ENCODE measurements around the gene GAS6. TPM values are rescaled to one million over a fixed set of nuclear protein-coding genes. Genes with fewer than 3 reads are reported as not detected.

Gene GAS6
- total RNA-seq, 1 donor from 2014 or later = 197 TPM

- Histone ChIP-seq H3K4me3 (no peak overlapping the region), H3K4me1 (peaks cover 24% of the 10 kb centered on the region), H3K27me3 (no peaks in the 10 kb centered on the region), H3K27ac (no peak overlapping the region), H3K9me3 (no peaks in the 10 kb centered on the region), H3K36me3 (no peaks in the 10 kb centered on the region)
- intact Hi-C loops (cut with DNase I) = no loop called here
- no peak for TF ChIP-seq CTCF (IDR thresholded peaks at IDR 0.05)
- no peak for DNase-seq
- no peak for ATAC-seq
Observed at GRCh38 chr13:113879017-113879416, 15.1 kb upstream of the GAS6 start.

GRCh38 chr13:113877149-113877990 lies 13.5 kb upstream of the GAS6 start:
- peaks cover 20% of the 10 kb centered on the region for H3K4me1 ChIP-seq
- ATAC-seq (no peak), DNase-seq (no peak)
- intact Hi-C loops (cut with DNase I) = no loop called here
- H3K9me3 ChIP-seq = no peaks in the 10 kb centered on the region
- no peaks in the 10 kb centered on the region for H3K27me3 ChIP-seq
- no peak for TF ChIP-seq CTCF (IDR thresholded peaks at IDR 0.05)
- H3K27ac ChIP-seq = no peak overlapping the region
- no peak overlapping the region for H3K4me3 ChIP-seq
- H3K36me3 ChIP-seq = no peaks in the 10 kb centered on the region

GRCh38 chr13:113876346-113877148 lies 12.7 kb upstream of the GAS6 start:
- no peak for ATAC-seq
- no peak for TF ChIP-seq CTCF (IDR thresholded peaks at IDR 0.05)
- intact Hi-C loops (cut with DNase I) = no loop called here
- no peak for DNase-seq
- H3K4me1 ChIP-seq = peaks cover 12% of the 10 kb centered on the region
- no peaks in the 10 kb centered on the region for H3K27me3 ChIP-seq
- H3K9me3 ChIP-seq = no peaks in the 10 kb centered on the region
- H3K27ac ChIP-seq = no peak overlapping the region
- H3K4me3 ChIP-seq = no peak overlapping the region
- H3K36me3 ChIP-seq = no peaks in the 10 kb centered on the region

GRCh38 chr13:113875837-113876281 lies 12.0 kb upstream of the GAS6 start:
- no peak overlapping the region for H3K27ac ChIP-seq
- DNase-seq = no peak
- H3K9me3 ChIP-seq = no peaks in the 10 kb centered on the region
- no peak overlapping the region for H3K4me3 ChIP-seq
- intact Hi-C loops (cut with DNase I) = no loop called here
- H3K4me1 ChIP-seq = peaks cover 5% of the 10 kb centered on the region
- no peak for TF ChIP-seq CTCF (IDR thresholded peaks at IDR 0.05)
- no peaks in the 10 kb centered on the region for H3K27me3 ChIP-seq
- no peak for ATAC-seq
- no peaks in the 10 kb centered on the region for H3K36me3 ChIP-seq

GRCh38 chr13:113875429-113875815 lies 11.5 kb upstream of the GAS6 start:
- no peak for DNase-seq
- no peak for ATAC-seq
- Histone ChIP-seq H3K4me1 (peaks cover 5% of the 10 kb centered on the region), H3K27me3 (no peaks in the 10 kb centered on the region), H3K9me3 (no peaks in the 10 kb centered on the region), H3K36me3 (no peaks in the 10 kb centered on the region), H3K4me3 (no peak overlapping the region), H3K27ac (no peak overlapping the region)
- TF ChIP-seq CTCF (IDR thresholded peaks at IDR 0.05) = no peak
- intact Hi-C loops (cut with DNase I) = no loop called here

Data from upper lobe of right lung (tissue), 1 donor.